Kidney (tissue), 14 donors: ENCODE results near the gene NAA25. TPM values are rescaled to one million over a fixed set of nuclear protein-coding genes. Genes with fewer than 3 reads are reported as not detected.
"Not testable (repeated sequence)": the region's sequence is repeated elsewhere in the genome, so short reads cannot be mapped to it uniquely, and the experiment has no call there.

ENCODE experiments used
- DNase-seq, 5 donors: peaks; one replicate each; pipeline ENCODE4 v3.0.0-alpha.2; 2013 to 2020
- FAIRE-seq: peaks from 2 replicates; lab custom pipeline; 2012; peaks lifted over from hg19 to GRCh38; lab: Jason Lieb, UNC
- H3K27ac ChIP-seq, 2 donors: one replicate each; pipeline ENCODE4 v1.7.0; 2013; ENCODE audit warnings: low read depth in 2 of 2, low read length in 2 of 2, inconsistent platforms in 1 of 2
- H3K27me3 ChIP-seq: one replicate; pipeline ENCODE4 v1.7.1; 2013; ENCODE audit warnings: low read length, inconsistent platforms; ENCODE audit not compliant: control insufficient read depth, insufficient read depth
- H3K36me3 ChIP-seq, 3 donors: one replicate each; pipeline versions ENCODE4 v1.7.0 to v1.7.1; 2013; ENCODE audit warnings: low read length in 3 of 3, control low read depth in 1 of 3, inconsistent platforms in 1 of 3; ENCODE audit not compliant: insufficient read depth in 3 of 3, control insufficient read depth in 2 of 3
- H3K4me1 ChIP-seq, 3 donors: one replicate each; pipeline versions ENCODE4 v1.7.0 to v1.7.1; 2013; ENCODE audit warnings: low read length in 3 of 3, inconsistent platforms in 1 of 3, low read depth in 1 of 3; ENCODE audit not compliant: control insufficient read depth in 2 of 3, insufficient read depth in 2 of 3
- H3K4me3 ChIP-seq, 3 donors: one replicate each; pipeline versions ENCODE4 v1.7.0 to v1.8.1; 2013; ENCODE audit warnings: low read length in 3 of 3, control low read depth in 1 of 3, inconsistent platforms in 1 of 3
- H3K9ac ChIP-seq, 3 donors: one replicate each; pipeline versions ENCODE4 v1.7.0 to v1.7.1; 2013; ENCODE audit warnings: low read length in 3 of 3, control low read depth in 1 of 3, inconsistent platforms in 1 of 3
- H3K9me3 ChIP-seq, 3 donors: one replicate each; pipeline versions ENCODE4 v1.7.0 to v1.7.1; 2013; ENCODE audit warnings: low read length in 3 of 3, control low read depth in 1 of 3, inconsistent platforms in 1 of 3; ENCODE audit not compliant: control insufficient read depth in 2 of 3, insufficient read depth in 1 of 3
- CTCF ChIP-seq: IDR thresholded peaks from 3 replicates; pipeline ENCODE4 v1.5.1; 2012; ENCODE audit warnings: mild to moderate bottlenecking, moderate library complexity, borderline replicate concordance; ENCODE audit not compliant: insufficient read depth; ENCODE audit errors: extremely low read depth
- intact Hi-C: fragments of 100-400 bp; cut with DNase I; formaldehyde crosslinking; loops from one replicate; pipeline ENCODE4 v1.11.1; 2022
- polyA plus RNA-seq: library from polyadenylated mRNA; stranded (reverse); fragments of 350-450 nt; fragmentation: Illumina TruSeq; extraction: RNeasy Lipid Tissue Mini Kit (QIAGEN cat#74804); gene quantifications from one replicate; pipeline ENCODE4 v1.2.3, GENCODE V29; 2014; ENCODE audit warnings: low read depth, low replicate concordance; ENCODE audit not compliant: insufficient read depth
- total RNA-seq: library from RNA; stranded (reverse); fragmentation: NEBNext Ultra II Directional; extraction: Animal tissue kit (Norgen Biotek cat#: 25700); gene quantifications from one replicate; pipeline ENCODE4 v1.2.1, GENCODE V29; 2021
- donor health status: control.
- donor health status: control.
- donor health status: control.
- donor health status: control.
- donor health status: control.
- donor health status: DM: yes; HTN: yes; CAD: no.
- donor health status: Normal renal cell carcinoma (clear cell type).

The NAA25 gene
- total and polyA plus RNA-seq, 2 donors from 2014 or later = 3.2 to 22.8 TPM

GRCh38 chr12:112103758-112104503 is 4.7 kb downstream of the NAA25 start:
- intact Hi-C loops = no loop called here
- no peak overlapping the region for H3K27ac ChIP-seq
- DNase-seq (no peak), FAIRE-seq (no peak)
- no peaks in the 10 kb centered on the region for H3K27me3 ChIP-seq
- H3K9ac ChIP-seq = no peak overlapping the region
- no peak for TF ChIP-seq CTCF
- H3K9me3 ChIP-seq = no peaks in the 10 kb centered on the region
- peaks cover 0 to 12% (median 0%) of the 10 kb centered on the region in 3 donors for H3K4me1 ChIP-seq
- no peak overlapping the region for H3K4me3 ChIP-seq
- H3K36me3 ChIP-seq = peaks cover 0 to 8% (median 2%) of the 10 kb centered on the region in 3 donors

GRCh38 chr12:112102746-112103145 is 5.8 kb downstream of the NAA25 start:
- FAIRE-seq, DNase-seq: not testable (repeated sequence)
- H3K4me1 ChIP-seq = peaks cover 0 to 12% (median 0%) of the 10 kb centered on the region in 3 donors

GRCh38 chr12:112102127-112102526 is 6.5 kb downstream of the NAA25 start:
- intact Hi-C loops = no loop called here
- H3K4me3 ChIP-seq = no peak overlapping the region
- TF ChIP-seq CTCF = no peak
- H3K27me3 ChIP-seq = no peaks in the 10 kb centered on the region
- peaks cover 0 to 6% (median 0%) of the 10 kb centered on the region in 3 donors for H3K4me1 ChIP-seq
- H3K9me3 ChIP-seq = no peaks in the 10 kb centered on the region
- FAIRE-seq (no peak), DNase-seq (no peak)
- peaks cover 0 to 8% (median 2%) of the 10 kb centered on the region in 3 donors for H3K36me3 ChIP-seq
- H3K27ac ChIP-seq = no peak overlapping the region
- no peak overlapping the region for H3K9ac ChIP-seq

More at GRCh38 chr12:112102746-112103145, 5.8 kb downstream of the NAA25 start:
- H3K4me3 ChIP-seq, intact Hi-C loops, H3K27me3 ChIP-seq, H3K9ac ChIP-seq, H3K27ac ChIP-seq, H3K36me3 ChIP-seq, H3K9me3 ChIP-seq: not testable (repeated sequence)

- H3K4me3 ChIP-seq, FAIRE-seq, DNase-seq, H3K27ac ChIP-seq, H3K9me3 ChIP-seq, H3K27me3 ChIP-seq, H3K9ac ChIP-seq, intact Hi-C loops, H3K4me1 ChIP-seq: not testable (repeated sequence)
- H3K36me3 ChIP-seq = peaks cover 0 to 13% (median 8%) of the 10 kb centered on the region in 3 donors
Observed at GRCh38 chr12:112100500-112100899, 8.1 kb downstream of the NAA25 start.
